ENCODE results near the gene PLBD2. TPM values are rescaled to one million over a fixed set of nuclear protein-coding genes. Genes with fewer than 3 reads are reported as not detected.
A peak's percentile ranks its signal among the peaks of the same experiment; 100 is the strongest.

The PLBD2 gene
- polyA plus RNA-seq, 1 experiment: 16.0 TPM

DNA sequence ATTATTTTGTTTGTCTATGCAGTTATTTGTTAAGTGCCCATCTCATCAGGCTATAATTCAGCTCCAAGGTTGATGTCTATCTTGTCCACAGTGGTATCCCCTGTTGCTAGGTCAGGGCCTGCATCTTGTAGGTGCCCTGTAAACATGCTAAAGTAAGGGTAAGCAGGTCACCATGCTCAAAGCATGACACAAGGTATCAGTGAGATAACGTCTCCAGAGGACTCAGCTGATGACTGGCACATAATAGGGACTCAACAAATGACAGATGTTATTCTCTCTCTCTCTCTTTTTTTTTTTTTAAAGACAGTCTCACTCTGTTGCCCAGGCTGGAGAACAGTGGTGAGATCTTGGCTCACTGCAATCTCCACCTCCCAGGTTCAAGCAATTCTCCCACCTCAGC is 66.1 kb downstream of the PLBD2 start:
- Histone ChIP-seq H3K4me3 (ENCODE audit: low read depth, low read length) (no peak overlapping the region), H3K27ac (ENCODE audit: low read depth, low read length) (no peak overlapping the region), H3K9me3 (ENCODE audit: control insufficient read depth, insufficient read depth, low read length) (no peaks in the 10 kb centered on the region), H3K27me3 (ENCODE audit: control insufficient read depth, insufficient read depth, low read length) (no peaks in the 10 kb centered on the region)
- TF ChIP-seq, protein P1, sequence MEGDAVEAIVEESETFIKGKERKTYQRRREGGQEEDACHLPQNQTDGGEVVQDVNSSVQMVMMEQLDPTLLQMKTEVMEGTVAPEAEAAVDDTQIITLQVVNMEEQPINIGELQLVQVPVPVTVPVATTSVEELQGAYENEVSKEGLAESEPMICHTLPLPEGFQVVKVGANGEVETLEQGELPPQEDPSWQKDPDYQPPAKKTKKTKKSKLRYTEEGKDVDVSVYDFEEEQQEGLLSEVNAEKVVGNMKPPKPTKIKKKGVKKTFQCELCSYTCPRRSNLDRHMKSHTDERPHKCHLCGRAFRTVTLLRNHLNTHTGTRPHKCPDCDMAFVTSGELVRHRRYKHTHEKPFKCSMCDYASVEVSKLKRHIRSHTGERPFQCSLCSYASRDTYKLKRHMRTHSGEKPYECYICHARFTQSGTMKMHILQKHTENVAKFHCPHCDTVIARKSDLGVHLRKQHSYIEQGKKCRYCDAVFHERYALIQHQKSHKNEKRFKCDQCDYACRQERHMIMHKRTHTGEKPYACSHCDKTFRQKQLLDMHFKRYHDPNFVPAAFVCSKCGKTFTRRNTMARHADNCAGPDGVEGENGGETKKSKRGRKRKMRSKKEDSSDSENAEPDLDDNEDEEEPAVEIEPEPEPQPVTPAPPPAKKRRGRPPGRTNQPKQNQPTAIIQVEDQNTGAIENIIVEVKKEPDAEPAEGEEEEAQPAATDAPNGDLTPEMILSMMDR (IDR thresholded peaks at IDR 0.05; ENCODE audit: low read depth, low read length): no peak
- no peak for DNase-seq (ENCODE audit: low read depth, low spot score)
- POLR2A ChIA-PET: no interaction called here
- CTCF ChIA-PET: interaction anchor here (0.5 to 2.3 kb wide), 20 partner anchors 8 to 438 kb away, joined by 3 to 53 read pairs (median 10); partner anchors contain the start of gene TPCN1

DNA sequence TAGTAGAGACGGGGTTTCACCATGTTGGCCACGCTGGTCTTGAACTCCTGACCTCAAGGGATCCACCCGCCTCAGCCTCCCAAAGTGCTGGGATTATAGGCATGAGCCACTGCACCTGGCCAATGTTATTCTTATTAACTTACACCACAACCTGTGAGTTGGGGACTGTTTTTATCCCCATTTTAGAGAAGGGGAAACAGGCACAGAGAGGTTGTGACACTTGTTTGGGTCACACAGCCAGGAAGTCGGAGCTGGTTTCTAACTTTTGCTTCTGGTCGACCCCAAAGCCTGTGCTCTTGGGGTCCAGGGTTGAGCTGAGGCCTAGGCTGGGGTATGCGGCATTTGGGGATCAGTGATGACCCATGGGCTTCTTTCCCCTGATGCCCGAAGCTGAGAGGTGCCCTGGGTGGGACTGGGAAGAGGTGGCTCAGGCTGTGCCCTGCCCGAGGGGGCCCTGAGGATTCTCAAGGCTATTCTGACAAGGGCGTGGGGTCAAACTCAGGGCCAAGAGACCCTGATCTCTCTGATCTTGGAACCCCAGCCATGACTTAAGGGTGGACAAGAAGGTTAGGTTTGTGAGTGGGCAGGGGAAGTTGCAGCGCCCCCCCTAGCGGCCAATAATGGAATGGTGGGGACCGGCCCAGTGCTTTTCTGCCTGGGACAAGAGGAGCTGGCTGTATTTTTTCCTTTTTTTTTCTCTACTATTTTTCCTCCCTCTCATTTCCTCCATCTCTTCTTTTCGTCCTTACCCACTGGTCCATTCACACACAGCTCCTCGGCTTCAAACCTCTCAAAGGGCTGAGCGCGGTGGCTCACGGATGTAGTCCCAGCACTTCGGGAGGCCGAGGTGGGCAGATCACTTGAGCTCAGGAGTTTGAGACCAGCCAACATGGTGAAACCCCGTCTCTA is 66.8 kb downstream of the PLBD2 start:
- ChIA-PET POLR2A (no interaction called here), CTCF (interaction anchor here (0.6 to 2.3 kb wide), 73 partner anchors 8 to 538 kb away, joined by 3 to 53 read pairs (median 4); partner anchors contain the start of genes CFAP73, PLBD2, SDS and SLC8B1)
- DNase-seq (ENCODE audit: low read depth, low spot score): no peak
- no peak overlapping the region for H3K27ac ChIP-seq (ENCODE audit: low read depth, low read length)
- H3K9me3 ChIP-seq (ENCODE audit: control insufficient read depth, insufficient read depth, low read length): no peaks in the 10 kb centered on the region
- TF ChIP-seq, protein P1 (IDR thresholded peaks at IDR 0.05; ENCODE audit: low read depth, low read length): peak; percentile 93
- no peaks in the 10 kb centered on the region for H3K27me3 ChIP-seq (ENCODE audit: control insufficient read depth, insufficient read depth, low read length)
- no peak overlapping the region for H3K4me3 ChIP-seq (ENCODE audit: low read depth, low read length)

DNA sequence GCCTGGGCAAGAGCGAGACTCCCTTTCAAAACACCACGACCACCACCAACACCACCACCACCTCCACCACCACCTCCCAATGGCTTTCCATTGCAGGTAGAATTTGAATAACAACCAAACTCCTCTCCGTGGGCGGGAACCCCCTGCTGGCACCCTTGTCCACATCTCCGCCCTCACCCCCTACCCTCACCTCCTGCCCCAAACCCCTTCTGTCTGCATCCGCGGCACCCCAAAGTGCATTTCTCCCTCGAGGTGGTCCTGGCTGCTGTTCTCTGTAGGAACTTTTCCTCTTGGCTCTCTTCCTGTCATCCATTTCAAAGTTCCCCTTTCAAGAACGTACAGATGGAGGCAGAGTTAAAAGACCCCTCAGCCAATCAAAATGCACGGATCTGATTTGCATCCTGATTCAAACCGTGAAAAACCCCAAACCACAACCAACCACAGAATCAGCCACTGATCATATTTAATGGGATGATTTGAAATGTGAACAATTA is 67.6 kb downstream of the PLBD2 start:
- TF ChIP-seq, protein P1 (IDR thresholded peaks at IDR 0.05; ENCODE audit: low read depth, low read length): no peak

DNA sequence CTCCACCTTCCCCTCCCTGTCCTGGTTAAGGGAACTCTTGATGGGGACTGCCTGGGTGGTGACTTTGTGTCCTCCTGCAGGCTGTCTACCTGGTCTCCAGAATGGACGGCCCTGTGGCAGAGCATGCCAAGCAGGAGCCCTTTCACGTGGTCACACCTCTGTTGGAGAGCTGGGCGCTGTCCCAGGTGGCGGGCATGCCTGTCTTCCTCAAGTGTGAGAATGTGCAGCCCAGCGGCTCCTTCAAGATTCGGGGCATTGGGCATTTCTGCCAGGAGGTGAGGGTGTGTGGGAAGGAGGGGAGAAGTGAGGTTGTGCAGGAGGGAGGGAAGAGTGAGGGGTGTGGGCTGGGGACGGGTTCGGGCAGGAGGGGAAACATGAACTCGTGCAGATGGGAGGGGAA is 69.5 kb downstream of the PLBD2 start:
- H3K4me3 ChIP-seq (ENCODE audit: low read depth, low read length): no peak overlapping the region
- no peaks in the 10 kb centered on the region for H3K9me3 ChIP-seq (ENCODE audit: control insufficient read depth, insufficient read depth, low read length)
- no peak for DNase-seq (ENCODE audit: low read depth, low spot score)
- TF ChIP-seq, protein P1 (IDR thresholded peaks at IDR 0.05; ENCODE audit: low read depth, low read length): no peak
- CTCF ChIA-PET: interaction anchor here (1.0 kb wide), 1 partner anchor 118 kb away, joined by 3 read pairs; no protein-coding TSS in a partner anchor
- no peak overlapping the region for H3K27ac ChIP-seq (ENCODE audit: low read depth, low read length)
- POLR2A ChIA-PET: no interaction called here
- no peaks in the 10 kb centered on the region for H3K27me3 ChIP-seq (ENCODE audit: control insufficient read depth, insufficient read depth, low read length)

More for the DNA sequence above, 67.6 kb downstream of the PLBD2 start:
- Histone ChIP-seq H3K27ac (ENCODE audit: low read depth, low read length) (no peak overlapping the region), H3K4me3 (ENCODE audit: low read depth, low read length) (no peak overlapping the region), H3K27me3 (ENCODE audit: control insufficient read depth, insufficient read depth, low read length) (no peaks in the 10 kb centered on the region), H3K9me3 (ENCODE audit: control insufficient read depth, insufficient read depth, low read length) (no peaks in the 10 kb centered on the region)
- no peak for DNase-seq (ENCODE audit: low read depth, low spot score)
- ChIA-PET CTCF (interaction anchor here (0.6 to 2.3 kb wide), 71 partner anchors 9 to 537 kb away, joined by 3 to 53 read pairs (median 4); partner anchors contain the start of genes CFAP73, PLBD2, SDS and SLC8B1), POLR2A (no interaction called here)

DNA sequence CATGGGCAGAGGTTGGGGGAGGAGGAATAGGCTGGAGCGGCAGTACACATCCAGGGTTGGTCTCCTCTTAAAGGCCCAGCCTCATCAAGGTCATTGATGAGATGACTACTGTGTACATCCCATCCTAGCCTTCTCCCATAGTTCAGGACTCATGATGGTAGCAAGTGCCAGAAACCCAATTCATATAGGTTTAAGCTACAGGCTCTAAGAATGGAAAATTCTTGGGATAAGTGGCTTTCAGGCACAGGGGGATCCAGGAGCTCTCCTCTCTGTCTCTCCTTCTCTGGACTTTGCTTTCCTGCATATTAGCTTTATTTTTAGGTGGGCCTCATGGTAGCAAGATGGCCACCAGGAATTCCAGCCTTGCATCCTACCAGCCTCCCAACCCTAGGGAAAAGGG is 70.1 kb downstream of the PLBD2 start:
- DNase-seq (ENCODE audit: low read depth, low spot score): no peak
- H3K27me3 ChIP-seq (ENCODE audit: control insufficient read depth, insufficient read depth, low read length): no peaks in the 10 kb centered on the region
- no peak overlapping the region for H3K4me3 ChIP-seq (ENCODE audit: low read depth, low read length)
- TF ChIP-seq, protein P1 (IDR thresholded peaks at IDR 0.05; ENCODE audit: low read depth, low read length): no peak
- no peak overlapping the region for H3K27ac ChIP-seq (ENCODE audit: low read depth, low read length)
- H3K9me3 ChIP-seq (ENCODE audit: control insufficient read depth, insufficient read depth, low read length): no peaks in the 10 kb centered on the region
- ChIA-PET POLR2A (interaction anchor here (0.7 kb wide), 1 partner anchor 235 kb away, joined by 3 read pairs; no protein-coding TSS in a partner anchor), CTCF (interaction anchor here (1.0 kb wide), 1 partner anchor 118 kb away, joined by 3 read pairs; no protein-coding TSS in a partner anchor)

Measured in AG04450 (cell line).